Vagina (tissue), 2 donors: ENCODE results near the gene SPATA6L. TPM values are rescaled to one million over a fixed set of nuclear protein-coding genes. Genes with fewer than 3 reads are reported as not detected.

ENCODE experiments used
- DNase-seq, 2 donors: peaks; one replicate each; pipeline ENCODE4 v3.0.0-alpha.2; 2017; ENCODE audit errors: extremely low spot score in 2 of 2
- H3K27ac ChIP-seq: fragments of 200-600 bp; sonication (generic); one replicate; pipeline ENCODE4 v1.5.1; 2019
- H3K27me3 ChIP-seq: fragments of 200-600 bp; sonication (generic); one replicate; pipeline ENCODE4 v1.5.1; 2019
- H3K36me3 ChIP-seq, 2 donors: fragments of 200-600 bp; sonication (generic); one replicate each; pipeline ENCODE4 v1.5.1; 2017 to 2019
- H3K4me1 ChIP-seq: fragments of 200-600 bp; sonication (generic); one replicate; pipeline ENCODE4 v1.5.1; 2019
- H3K4me3 ChIP-seq, 2 donors: fragments of 200-600 bp; sonication (generic); 1 replicate in 1 of 2; 2 replicates in 1 of 2; pipeline ENCODE4 v1.5.1; 2016 to 2019
- H3K9me3 ChIP-seq: fragments of 200-600 bp; sonication (generic); one replicate; pipeline ENCODE4 v1.5.1; 2019
- POLR2A ChIP-seq, 2 donors: fragments of 450-650 bp; IDR thresholded peaks; one replicate each; pipeline ENCODE4 v1.6.1; 2017; ENCODE audit warnings: antibody characterized with exemption in 2 of 2, mild to moderate bottlenecking in 2 of 2, moderate library complexity in 2 of 2
- POLR2AphosphoS5 ChIP-seq, 2 donors: sonication (generic); formaldehyde crosslinking; IDR thresholded peaks; one replicate each; pipeline ENCODE4 v1.9.0; 2017; ENCODE audit warnings: antibody characterized with exemption in 2 of 2, mild to moderate bottlenecking in 2 of 2, low read depth in 1 of 2; ENCODE audit not compliant: insufficient read depth in 1 of 2
- intact Hi-C: fragments of 100-400 bp; cut with DNase I; formaldehyde crosslinking; loops from one replicate; pipeline ENCODE4 v1.15.1; 2023
- total RNA-seq: library from RNA; depleted of rRNA; stranded (reverse); fragments of >200 nt; gene quantifications from one replicate; pipeline ENCODE4 v1.2.3, GENCODE V29; 2016
- TF ChIP-seq, protein P1 (sequence below), 3 experiments: fragments of 450-650 bp in 2 of 3; fragments of 200-600 bp in 1 of 3; sonication (generic) in 1 of 3; IDR thresholded peaks; one replicate each; pipeline ENCODE4 v1.5.1; 2017 to 2019; ENCODE audit warnings: antibody characterized with exemption in 3 of 3, mild to moderate bottlenecking in 2 of 3, moderate library complexity in 2 of 3

The SPATA6L gene
- total RNA-seq, 1 donor from 2014 or later = 3.9 TPM

DNA sequence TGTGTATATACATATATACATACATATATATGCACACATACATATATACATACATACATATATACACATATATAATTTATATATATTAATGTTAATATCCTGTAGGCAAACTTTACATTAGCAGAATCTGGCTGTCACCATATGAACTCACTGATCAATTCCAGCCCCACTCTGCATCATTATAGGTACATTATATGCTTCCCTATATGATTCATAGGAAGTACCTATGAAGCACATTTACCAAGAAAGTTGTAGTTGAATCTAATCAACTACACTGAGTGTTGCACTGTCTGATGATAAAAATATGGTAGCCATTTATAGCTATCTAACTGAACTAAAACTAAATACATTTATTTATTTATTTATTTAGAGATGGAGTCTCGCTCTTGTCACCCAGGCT lies 5.5 kb upstream of the SPATA6L start:
- Histone ChIP-seq H3K27ac (no peak overlapping the region), H3K27me3 (no peaks in the 10 kb centered on the region), H3K4me3 (no peak overlapping the region), H3K9me3 (no peaks in the 10 kb centered on the region), H3K4me1 (peaks cover 3% of the 10 kb centered on the region), H3K36me3 (no peaks in the 10 kb centered on the region)
- TF ChIP-seq POLR2AphosphoS5 (IDR thresholded peaks at IDR 0.05; ENCODE audit: insufficient read depth in 1 of 2, low read depth in 1 of 2) (no peak), POLR2A (IDR thresholded peaks at IDR 0.05) (no peak)
- TF ChIP-seq, protein P1, sequence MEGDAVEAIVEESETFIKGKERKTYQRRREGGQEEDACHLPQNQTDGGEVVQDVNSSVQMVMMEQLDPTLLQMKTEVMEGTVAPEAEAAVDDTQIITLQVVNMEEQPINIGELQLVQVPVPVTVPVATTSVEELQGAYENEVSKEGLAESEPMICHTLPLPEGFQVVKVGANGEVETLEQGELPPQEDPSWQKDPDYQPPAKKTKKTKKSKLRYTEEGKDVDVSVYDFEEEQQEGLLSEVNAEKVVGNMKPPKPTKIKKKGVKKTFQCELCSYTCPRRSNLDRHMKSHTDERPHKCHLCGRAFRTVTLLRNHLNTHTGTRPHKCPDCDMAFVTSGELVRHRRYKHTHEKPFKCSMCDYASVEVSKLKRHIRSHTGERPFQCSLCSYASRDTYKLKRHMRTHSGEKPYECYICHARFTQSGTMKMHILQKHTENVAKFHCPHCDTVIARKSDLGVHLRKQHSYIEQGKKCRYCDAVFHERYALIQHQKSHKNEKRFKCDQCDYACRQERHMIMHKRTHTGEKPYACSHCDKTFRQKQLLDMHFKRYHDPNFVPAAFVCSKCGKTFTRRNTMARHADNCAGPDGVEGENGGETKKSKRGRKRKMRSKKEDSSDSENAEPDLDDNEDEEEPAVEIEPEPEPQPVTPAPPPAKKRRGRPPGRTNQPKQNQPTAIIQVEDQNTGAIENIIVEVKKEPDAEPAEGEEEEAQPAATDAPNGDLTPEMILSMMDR (IDR thresholded peaks at IDR 0.05) = no peak
- no peak for DNase-seq
- intact Hi-C loops = no loop called here

DNA sequence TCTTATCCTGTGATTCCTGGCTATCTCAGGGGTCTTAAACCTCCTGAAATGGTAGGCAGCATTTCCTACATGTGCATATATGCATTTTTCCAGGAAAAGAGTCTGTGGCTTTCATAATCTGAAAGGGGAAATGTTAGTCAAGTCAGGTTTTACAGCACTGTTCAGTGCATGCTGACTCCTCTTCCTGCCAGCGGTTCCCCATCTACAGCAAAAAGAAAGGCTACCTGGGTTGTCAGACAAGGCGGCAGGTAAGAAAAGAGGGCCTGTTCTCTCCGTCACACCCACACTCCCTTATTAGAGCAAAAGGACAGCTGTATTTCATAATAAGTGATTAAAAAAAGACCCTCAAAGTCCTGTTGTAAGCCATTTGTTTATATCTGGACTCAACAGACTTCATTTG lies 4.3 kb upstream of the SPATA6L start:
- Histone ChIP-seq H3K36me3 (no peaks in the 10 kb centered on the region), H3K4me3 (no peak overlapping the region), H3K27ac (no peak overlapping the region), H3K4me1 (peaks cover 8% of the 10 kb centered on the region), H3K9me3 (no peaks in the 10 kb centered on the region), H3K27me3 (no peaks in the 10 kb centered on the region)
- intact Hi-C loops = no loop called here
- no peak for DNase-seq
- TF ChIP-seq, protein P1 (IDR thresholded peaks at IDR 0.05) = no peak
- TF ChIP-seq POLR2AphosphoS5 (IDR thresholded peaks at IDR 0.05; ENCODE audit: insufficient read depth in 1 of 2, low read depth in 1 of 2) (no peak), POLR2A (IDR thresholded peaks at IDR 0.05) (no peak)

DNA sequence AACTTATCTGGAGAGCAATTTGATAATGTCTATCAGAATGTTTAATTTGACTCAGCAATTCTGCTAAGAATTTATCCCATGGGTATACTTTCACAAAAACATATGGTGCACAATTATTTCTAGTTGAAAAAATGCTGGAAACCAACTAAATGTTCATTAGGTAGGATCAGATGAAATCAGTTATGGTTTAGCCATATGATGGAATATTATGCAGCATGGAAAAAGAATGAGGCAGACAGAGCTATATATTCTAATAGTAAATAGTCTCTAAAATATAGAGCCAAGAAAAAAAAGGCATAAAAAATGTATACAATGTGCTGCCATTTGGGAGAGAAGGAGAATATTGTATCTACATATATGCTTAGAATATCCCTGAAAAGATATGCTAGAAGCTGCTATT lies 3.6 kb upstream of the SPATA6L start:
- no peak overlapping the region for H3K27ac ChIP-seq
- H3K4me1 ChIP-seq = peaks cover 15% of the 10 kb centered on the region
- no peaks in the 10 kb centered on the region for H3K36me3 ChIP-seq
- no peak for DNase-seq
- TF ChIP-seq POLR2AphosphoS5 (IDR thresholded peaks at IDR 0.05; ENCODE audit: insufficient read depth in 1 of 2, low read depth in 1 of 2) (no peak), POLR2A (IDR thresholded peaks at IDR 0.05) (no peak)
- TF ChIP-seq, protein P1 (IDR thresholded peaks at IDR 0.05) = no peak
- no peaks in the 10 kb centered on the region for H3K27me3 ChIP-seq
- no peaks in the 10 kb centered on the region for H3K9me3 ChIP-seq
- no peak overlapping the region for H3K4me3 ChIP-seq
- intact Hi-C loops = no loop called here

DNA sequence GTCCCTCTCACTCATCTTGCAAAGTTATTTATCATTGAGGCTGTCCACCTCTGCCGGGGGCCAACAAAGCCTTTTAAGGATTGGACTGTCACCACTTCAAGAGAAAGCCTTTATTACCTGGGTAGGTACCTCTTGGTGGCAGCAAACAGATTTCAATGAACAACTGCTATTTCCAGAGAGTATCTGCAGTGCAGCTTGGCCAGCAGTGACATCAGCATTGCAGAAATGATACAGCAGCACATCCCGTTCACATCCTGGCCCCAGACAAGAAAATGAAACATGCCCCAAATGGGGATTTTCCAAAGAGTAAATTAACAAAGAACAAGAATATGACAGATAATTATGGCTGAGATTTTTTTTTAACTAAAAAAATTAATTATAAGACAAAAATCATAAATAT lies 2.3 kb upstream of the SPATA6L start:
- Histone ChIP-seq H3K27ac (no peak overlapping the region), H3K9me3 (no peaks in the 10 kb centered on the region), H3K4me1 (peaks cover 28% of the 10 kb centered on the region), H3K36me3 (no peaks in the 10 kb centered on the region), H3K4me3 (no peak overlapping the region), H3K27me3 (no peaks in the 10 kb centered on the region)
- intact Hi-C loops = no loop called here
- no peak for DNase-seq
- TF ChIP-seq POLR2AphosphoS5 (IDR thresholded peaks at IDR 0.05; ENCODE audit: insufficient read depth in 1 of 2, low read depth in 1 of 2) = no peak
- TF ChIP-seq, protein P1 (IDR thresholded peaks at IDR 0.05) = no peak

DNA sequence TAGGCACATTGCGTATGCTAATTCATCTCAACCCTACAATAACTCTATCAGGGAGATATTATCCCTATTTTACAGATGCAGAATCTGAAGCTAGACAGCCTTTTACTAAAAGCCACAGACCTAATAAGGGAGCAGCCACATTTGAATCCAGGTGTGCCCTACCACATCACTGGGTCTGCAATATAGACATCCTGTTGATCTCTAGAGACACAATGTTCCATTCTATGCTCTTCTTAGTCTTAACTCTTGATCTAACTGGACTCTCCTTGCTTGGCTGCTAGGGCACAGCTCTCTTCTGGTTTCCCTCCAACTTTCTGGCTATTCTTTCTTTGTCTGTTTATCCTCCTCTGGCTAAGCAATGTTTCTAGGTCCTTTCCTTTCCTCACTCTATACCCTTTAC lies 1.4 kb upstream of the SPATA6L start:
- Histone ChIP-seq H3K27ac (no peak overlapping the region), H3K9me3 (no peaks in the 10 kb centered on the region), H3K4me3 (no peak overlapping the region), H3K4me1 (peaks cover 37% of the 10 kb centered on the region), H3K36me3 (no peaks in the 10 kb centered on the region), H3K27me3 (no peaks in the 10 kb centered on the region)
- intact Hi-C loops = no loop called here
- no peak for DNase-seq
- TF ChIP-seq POLR2AphosphoS5 (IDR thresholded peaks at IDR 0.05; ENCODE audit: insufficient read depth in 1 of 2, low read depth in 1 of 2) (no peak), POLR2A (IDR thresholded peaks at IDR 0.05) (no peak)
- TF ChIP-seq, protein P1 (IDR thresholded peaks at IDR 0.05) = no peak
